ENCODE measurements around the gene AKT1. TPM values are rescaled to one million over a fixed set of nuclear protein-coding genes. Genes with fewer than 3 reads are reported as not detected.
A peak's percentile ranks its signal among the peaks of the same experiment; 100 is the strongest.

AKT1 gene
- total and polyA plus RNA-seq, 2 of the 13 experiments (the other 11 are each of a cell fraction or from before 2014, with no cell fraction given), result 96.2 to 116 TPM

DNA sequence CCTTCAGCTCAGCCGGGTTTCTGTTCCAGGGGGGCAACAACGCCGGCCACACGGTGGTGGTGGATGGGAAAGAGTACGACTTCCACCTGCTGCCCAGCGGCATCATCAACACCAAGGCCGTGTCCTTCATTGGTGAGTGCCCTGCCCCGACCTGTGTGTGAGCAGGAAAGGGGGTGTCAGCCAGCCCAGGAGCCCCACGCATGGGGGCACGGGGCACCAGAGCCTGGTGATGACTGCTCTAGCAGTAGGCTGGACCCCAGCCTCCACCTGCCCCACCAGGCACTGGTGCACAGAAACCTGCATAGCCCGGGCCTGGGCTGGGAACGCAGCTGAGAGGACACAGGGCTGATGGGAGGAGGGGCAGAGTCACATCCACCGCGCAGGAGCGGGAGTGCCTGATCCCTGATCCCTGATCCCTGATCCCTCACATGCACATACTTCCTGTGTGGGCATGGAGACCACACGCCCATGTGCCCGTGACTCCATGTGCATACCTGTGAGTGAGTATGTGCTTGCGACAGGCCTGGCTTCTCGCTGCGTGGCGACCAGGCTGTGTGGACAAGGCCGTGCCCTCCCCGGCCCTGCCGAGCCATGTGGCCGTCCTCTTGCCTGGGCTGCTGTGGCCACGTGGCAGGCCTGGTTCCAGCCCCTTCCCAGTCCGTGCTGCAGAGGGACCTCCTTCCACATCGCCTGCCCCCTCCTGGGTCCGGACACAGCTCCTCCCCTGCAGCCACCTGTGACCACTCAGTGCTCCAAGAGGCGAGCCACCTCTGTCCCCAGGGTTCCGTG is 60.4 kb downstream of the AKT1 start (continued):
- TF ChIP-seq ARNTL (CRISPR knock-in tag; IDR thresholded peaks at IDR 0.05) (peak; percentile 90), POLR2G (IDR thresholded peaks at IDR 0.05; ENCODE audit: low read depth, low read length) (peak; percentile 78), MEF2D (CRISPR knock-in tag; IDR thresholded peaks at IDR 0.05) (peak; percentile 89), ZMYM2 (CRISPR knock-in tag; IDR thresholded peaks at IDR 0.05) (no peak), ZBTB40 (IDR thresholded peaks at IDR 0.05) (no peak), ZBTB40 (CRISPR knock-in tag; IDR thresholded peaks at IDR 0.05) (peak; percentile 88), ZNF3 (CRISPR knock-in tag; IDR thresholded peaks at IDR 0.05) (no peak), ZSCAN20 (CRISPR knock-in tag; IDR thresholded peaks at IDR 0.05; ENCODE audit: borderline replicate concordance) (no peak), PHF21A (CRISPR knock-in tag; IDR thresholded peaks at IDR 0.05) (no peak), ZNF556 (CRISPR knock-in tag; IDR thresholded peaks at IDR 0.05; ENCODE audit: borderline replicate concordance) (peak; percentile 57; the same call in 1 of the 2 replicates), ARNT2 (CRISPR knock-in tag; IDR thresholded peaks at IDR 0.05; ENCODE audit: low read depth) (peak; percentile 77; the same call in 1 of the 2 replicates), ELF1 (CRISPR knock-in tag; IDR thresholded peaks at IDR 0.05) (peak; percentile 48; the same call in 1 of the 2 replicates), MYC (CRISPR knock-in tag; IDR thresholded peaks at IDR 0.05; ENCODE audit: borderline replicate concordance) (peak; percentile 99), POLR2AphosphoS2 (IDR thresholded peaks at IDR 0.05; ENCODE audit: low read depth, low read length) (no peak), MATR3 (CRISPR knock-in tag; IDR thresholded peaks at IDR 0.05) (no peak)
- TF ChIP-seq, protein P1, sequence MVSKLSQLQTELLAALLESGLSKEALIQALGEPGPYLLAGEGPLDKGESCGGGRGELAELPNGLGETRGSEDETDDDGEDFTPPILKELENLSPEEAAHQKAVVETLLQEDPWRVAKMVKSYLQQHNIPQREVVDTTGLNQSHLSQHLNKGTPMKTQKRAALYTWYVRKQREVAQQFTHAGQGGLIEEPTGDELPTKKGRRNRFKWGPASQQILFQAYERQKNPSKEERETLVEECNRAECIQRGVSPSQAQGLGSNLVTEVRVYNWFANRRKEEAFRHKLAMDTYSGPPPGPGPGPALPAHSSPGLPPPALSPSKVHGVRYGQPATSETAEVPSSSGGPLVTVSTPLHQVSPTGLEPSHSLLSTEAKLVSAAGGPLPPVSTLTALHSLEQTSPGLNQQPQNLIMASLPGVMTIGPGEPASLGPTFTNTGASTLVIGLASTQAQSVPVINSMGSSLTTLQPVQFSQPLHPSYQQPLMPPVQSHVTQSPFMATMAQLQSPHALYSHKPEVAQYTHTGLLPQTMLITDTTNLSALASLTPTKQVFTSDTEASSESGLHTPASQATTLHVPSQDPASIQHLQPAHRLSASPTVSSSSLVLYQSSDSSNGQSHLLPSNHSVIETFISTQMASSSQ (IDR thresholded peaks at IDR 0.05; ENCODE audit: low read depth), result peak; percentile 2; the same call in 1 of the 2 replicates
- TF ChIP-seq, protein P1 (CRISPR knock-in tag; IDR thresholded peaks at IDR 0.05; ENCODE audit: borderline replicate concordance), result peak; percentile 65
